HepG2 (cell line): ENCODE data around the gene CCNB2. TPM values are rescaled to one million over a fixed set of nuclear protein-coding genes. Genes with fewer than 3 reads are reported as not detected.

Experiments
- ATAC-seq: fragments of 200-7000 bp; cut with Tn5 transposase; 3 replicates; pipeline ENCODE4 v1.9.1; 2020; ENCODE audit warnings: mild to moderate bottlenecking, moderate library complexity
- BruUV-seq: library from RNA; stranded (reverse); fragments of 400-500 nt; replicated peaks from 2 replicates; lab custom pipeline; 2021; lab: Mats Ljungman, UMichigan
- CTCF ChIA-PET: fragments of 300-600 bp; formaldehyde crosslinking; extraction: SDS; loops from one replicate; lab custom pipeline; 2021; ENCODE audit warnings: low total read pairs, inconsistent platforms, low intra/inter-chr PET ratio; lab: Yijun Ruan, JAX
- POLR2A ChIA-PET: fragments of 350-600 bp; sonication (Branson Sonifier 250); formaldehyde crosslinking; loops from one replicate; lab custom pipeline; 2020; ENCODE audit warnings: antibody characterized with exemption, inconsistent platforms; lab: Yijun Ruan, JAX
- DNase-seq: peaks from one replicate; pipeline ENCODE4 v3.0.0-alpha.2; 2015; ENCODE audit warnings: low spot score
- FAIRE-seq: peaks from 3 replicates; lab custom pipeline; 2011; peaks lifted over from hg19 to GRCh38; lab: Jason Lieb, UNC
- H2AFZ ChIP-seq: one replicate; pipeline ENCODE4 v1.6.1; 2011; ENCODE audit warnings: low read length, inconsistent platforms
- H3K27ac ChIP-seq: fragments of 300-600 bp; 3 replicates; pipeline ENCODE4 v1.8.0; 2011; ENCODE audit warnings: mixed run types, mild to moderate bottlenecking, mixed read lengths, low read length, inconsistent platforms; ENCODE audit not compliant: insufficient read depth; ENCODE audit errors: extremely low read length
- H3K27me3 ChIP-seq, 2 experiments: fragments of 200-600 bp in 1 of 2; 2 replicates in 1 of 2; 3 replicates in 1 of 2; pipeline versions ENCODE4 v1.6.0 to v1.8.0; 2011; ENCODE audit warnings: low read length in 2 of 2, mild to moderate bottlenecking in 2 of 2, moderate library complexity in 2 of 2, inconsistent platforms in 1 of 2; ENCODE audit not compliant: insufficient read depth in 2 of 2, control insufficient read depth in 1 of 2
- H3K36me3 ChIP-seq, 2 experiments: fragments of 200-600 bp in 1 of 2; replicated peaks in 1 of 2; 2 replicates in 1 of 2; 3 replicates in 1 of 2; pipeline versions ENCODE4 v1.5.1 to v1.8.0; 2011; ENCODE audit warnings: low read length in 2 of 2, inconsistent platforms in 1 of 2; ENCODE audit not compliant: insufficient read depth in 2 of 2, control insufficient read depth in 1 of 2
- H3K4me1 ChIP-seq: 2 replicates; pipeline ENCODE4 v1.5.1; 2012; ENCODE audit warnings: low read length, inconsistent platforms; ENCODE audit not compliant: insufficient read depth
- H3K4me2 ChIP-seq: 2 replicates; pipeline ENCODE4 v1.6.0; 2011; ENCODE audit warnings: low read depth, low read length, inconsistent platforms
- H3K4me3 ChIP-seq, 3 experiments: fragments of 200-600 bp in 1 of 3; sonication (generic), shearing (Covaris generic) in 1 of 3; replicated peaks in 1 of 3; 2 replicates each; pipeline ENCODE4 v1.5.1; 2011 to 2016; ENCODE audit warnings: low read length in 3 of 3, inconsistent platforms in 2 of 3, low read depth in 2 of 3, mild to moderate bottlenecking in 2 of 3, control low read depth in 1 of 3, mixed read lengths in 1 of 3; ENCODE audit not compliant: insufficient read depth in 1 of 3
- H3K79me2 ChIP-seq: one replicate; pipeline ENCODE4 v1.6.1; 2011; ENCODE audit warnings: low read length, inconsistent platforms; ENCODE audit not compliant: insufficient read depth
- H3K9ac ChIP-seq: 2 replicates; pipeline ENCODE4 v1.6.0; 2011; ENCODE audit warnings: mild to moderate bottlenecking, low read depth, low read length, inconsistent platforms; ENCODE audit not compliant: insufficient read depth
- H3K9me3 ChIP-seq: 2 replicates; pipeline ENCODE4 v1.5.1; 2012; ENCODE audit warnings: mild to moderate bottlenecking, low read length
- H4K20me1 ChIP-seq: 2 replicates; pipeline ENCODE4 v1.6.0; 2011; ENCODE audit warnings: inconsistent platforms, mild to moderate bottlenecking, low read length, moderate library complexity; ENCODE audit not compliant: insufficient read depth
- CHD4 ChIP-seq: fragments of 200-600 bp; sonication (generic); IDR thresholded peaks from 2 replicates; pipeline ENCODE4 v1.7.0; 2017; ENCODE audit warnings: mild to moderate bottlenecking, low read length, borderline replicate concordance
- KDM2A ChIP-seq: sonication (generic); formaldehyde crosslinking; IDR thresholded peaks from 2 replicates; pipeline ENCODE4 v1.4.0; 2020; ENCODE audit warnings: low read depth, missing genetic modification reagents, borderline replicate concordance
- PHF8 ChIP-seq: sonication (generic); formaldehyde crosslinking; IDR thresholded peaks from 2 replicates; pipeline ENCODE4 v1.5.0; 2020; ENCODE audit warnings: missing genetic modification reagents
- POLR2AphosphoS5 ChIP-seq: IDR thresholded peaks from 2 replicates; pipeline ENCODE4 v1.6.1; 2012; ENCODE audit warnings: low read depth, low read length
- PREB ChIP-seq: sonication (generic); formaldehyde crosslinking; IDR thresholded peaks from 2 replicates; pipeline ENCODE4 v1.4.0; 2020; ENCODE audit warnings: missing genetic modification reagents
- RCOR2 ChIP-seq: IDR thresholded peaks from 2 replicates; pipeline ENCODE4 v1.6.1; 2016; ENCODE audit warnings: missing biosample characterization, missing genetic modification reagents
- SMYD3 ChIP-seq: sonication (generic); formaldehyde crosslinking; IDR thresholded peaks from 2 replicates; pipeline ENCODE4 v1.8.1; 2023; ENCODE audit warnings: mild to moderate bottlenecking, missing genetic modification reagents
- SNAPC5 ChIP-seq: sonication (generic); formaldehyde crosslinking; IDR thresholded peaks from 2 replicates; pipeline ENCODE4 v1.8.1; 2023; ENCODE audit warnings: mild to moderate bottlenecking, missing genetic modification reagents, borderline replicate concordance
- ZFP36L1 ChIP-seq: sonication (generic); formaldehyde crosslinking; IDR thresholded peaks from 2 replicates; pipeline ENCODE4 v1.8.0; 2022; ENCODE audit warnings: mild to moderate bottlenecking, missing genetic modification reagents, moderate library complexity
- ZIK1 ChIP-seq: sonication (generic); formaldehyde crosslinking; IDR thresholded peaks from 2 replicates; pipeline ENCODE4 v1.5.0; 2020; ENCODE audit warnings: mild to moderate bottlenecking, low read depth, missing genetic modification reagents, borderline replicate concordance
- ZNF33A ChIP-seq: sonication (generic); formaldehyde crosslinking; IDR thresholded peaks from 2 replicates; pipeline ENCODE4 v1.5.1; 2020; ENCODE audit warnings: missing genetic modification reagents, mild to moderate bottlenecking, moderate library complexity, borderline replicate concordance
- ZNF407 ChIP-seq: sonication (generic); formaldehyde crosslinking; IDR thresholded peaks from one replicate; pipeline ENCODE4 v1.5.1; 2020; ENCODE audit warnings: mild to moderate bottlenecking, missing genetic modification reagents; ENCODE audit errors: not compliant biosample characterization
- ZNF691 ChIP-seq: sonication (generic); formaldehyde crosslinking; IDR thresholded peaks from 2 replicates; pipeline ENCODE4 v1.4.0; 2020; ENCODE audit warnings: missing genetic modification reagents, low read depth, mild to moderate bottlenecking, borderline replicate concordance
- WGBS: methylation state at CpG from one replicate; pipeline ENCODE4 v1.1.6; 2017; ENCODE audit warnings: low lambda C conversion rate; 5-methylcytosine and 5-hydroxymethylcytosine counted together
- in situ Hi-C: cut with HindIII; loops from 2 replicates; pipeline ENCODE4 v1.10.0; 2017; ENCODE audit warnings: low pct_unique_long_range_greater_than_20kb; ENCODE audit not compliant: extremely low pct_ligation_motif_present
- intact Hi-C: fragments of 100-400 bp; cut with micrococcal nuclease; formaldehyde crosslinking; loops from one replicate; pipeline ENCODE4 v1.10.0; 2022; ENCODE audit not compliant: unreplicated experiment
- polyA plus RNA-seq, 8 experiments: library from polyadenylated mRNA; depleted of rRNA in 3 of 8; stranded (reverse) in 7 of 8; unstranded in 1 of 8; fragments of >200 nt; fragmentation: Illumina TruSeq in 4 of 8; extraction: Trizol in 4 of 8; gene quantifications; 2 replicates each; pipeline versions ENCODE4 v1.2.1 to v1.2.3, GENCODE V29; 2011 to 2016; ENCODE audit warnings: low read depth in 4 of 8, missing spikeins in 1 of 8, mixed read lengths in 1 of 8; ENCODE audit not compliant: insufficient read depth in 1 of 8
- total RNA-seq, 5 experiments: library from RNA; depleted of rRNA; stranded (reverse); fragments of >200 nt; fragmentation: Illumina TruSeq; extraction: Trizol; gene quantifications; 2 replicates each; pipeline ENCODE4 v1.2.3, GENCODE V29; 2016; ENCODE audit warnings: low read depth in 1 of 5

The CCNB2 gene
- total and polyA plus RNA-seq, 2 of the 13 experiments (the other 11 are each of a cell fraction or from before 2014, with no cell fraction given) = 43.5 to 80.9 TPM

GRCh38 chr15:59120937-59121336 lies 16.0 kb downstream of the CCNB2 start (continued):
- TF ChIP-seq PREB (CRISPR knock-in tag) (no peak), SNAPC5 (CRISPR knock-in tag) (no peak), RCOR2 (CRISPR knock-in tag) (no peak), ZNF33A (no peak), KDM2A (CRISPR knock-in tag) (no peak)

GRCh38 chr15:59124261-59124660 lies 19.3 kb downstream of the CCNB2 start:
- H2AFZ ChIP-seq = no peak overlapping the region
- no peaks in the 10 kb centered on the region for H3K4me1 ChIP-seq
- H3K9me3 ChIP-seq = peaks cover 5% of the 10 kb centered on the region; the same call in 1 of the 2 replicates
- ChIA-PET POLR2A (no interaction called here), CTCF (no interaction called here)
- FAIRE-seq (no peak), DNase-seq (no peak), ATAC-seq (no peak)
- intact Hi-C loops = no loop called here
- in situ Hi-C loops = no loop called here
- peaks cover 15 to 54% of the 10 kb centered on the region in 2 experiments; a peak in 4 of 5 replicates for H3K36me3 ChIP-seq
- H3K9ac ChIP-seq = no peak overlapping the region
- no peaks in the 10 kb centered on the region for H3K27me3 ChIP-seq
- WGBS = 81% methylated on average over 2 of the region's 2 CpGs
- no peak overlapping the region for H3K27ac ChIP-seq
- BruUV-seq = no TSS peak
- no peaks in the 10 kb centered on the region for H4K20me1 ChIP-seq
- peaks cover 3% of the 10 kb centered on the region for H3K79me2 ChIP-seq
- H3K4me3 ChIP-seq = no peak overlapping the region
- H3K4me2 ChIP-seq = no peak overlapping the region
- no peak for TF ChIP-seq PHF8 (CRISPR knock-in tag)
- TF ChIP-seq ZIK1 = no peak
- TF ChIP-seq ZNF407 = no peak
- no peak for TF ChIP-seq ZNF691 (CRISPR knock-in tag)
- TF ChIP-seq CHD4 = no peak
- no peak for TF ChIP-seq ZFP36L1 (CRISPR knock-in tag)
- TF ChIP-seq SMYD3 (CRISPR knock-in tag) = no peak
- no peak for TF ChIP-seq POLR2AphosphoS5
